AG04449 (cell line): Measurements from ENCODE around the gene EMID1.

Source experiments
- CTCF ChIA-PET: fragments of 350-600 bp; formaldehyde crosslinking; extraction: SDS; loops from one replicate; lab custom pipeline; 2021; ENCODE audit warnings: antibody characterized with exemption; lab: Yijun Ruan, JAX
- POLR2A ChIA-PET: fragments of 400-600, 350-600 bp; formaldehyde crosslinking; extraction: SDS; loops from one replicate; lab custom pipeline; 2020; ENCODE audit warnings: antibody characterized with exemption, inconsistent platforms; lab: Yijun Ruan, JAX
- DNase-seq: peaks from one replicate; pipeline ENCODE4 v3.0.0-alpha.2; 2010; ENCODE audit warnings: low read depth, low spot score
- H3K4me3 ChIP-seq: 2 replicates; pipeline ENCODE4 v1.5.1; 2011; ENCODE audit warnings: low read depth, mild to moderate bottlenecking, control low read depth, low read length
- CTCF ChIP-seq: IDR thresholded peaks from one replicate; pipeline ENCODE4 v1.5.1; 2011; ENCODE audit warnings: mild to moderate bottlenecking, moderate library complexity, low read length, control low read depth, inconsistent platforms; ENCODE audit not compliant: insufficient read depth; ENCODE audit errors: missing control alignments

EMID1 gene

DNA sequence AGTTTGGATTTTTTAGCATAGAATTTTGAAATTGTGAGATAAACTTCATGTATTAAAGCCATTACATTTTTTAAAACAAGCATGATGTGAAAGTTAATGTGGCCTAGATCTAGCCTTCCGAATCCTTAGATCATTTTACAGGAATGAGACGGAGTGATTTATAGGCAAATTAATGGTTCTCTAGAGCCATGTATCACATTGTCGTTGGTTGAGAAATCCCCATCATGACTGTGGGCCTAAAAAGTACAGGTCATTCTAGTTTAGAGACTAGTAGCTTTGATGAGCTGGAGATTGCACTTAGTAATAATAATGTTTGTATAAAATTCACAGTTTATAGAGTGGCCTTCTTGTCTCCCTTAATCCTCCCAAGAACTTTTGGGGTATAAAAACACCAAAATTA lies 69.5 kb downstream of the EMID1 start:
- ChIA-PET POLR2A (no interaction called here), CTCF (interaction anchor here (0.6 to 5.4 kb wide), 2 partner anchors 11 to 94 kb away, joined by 3 to 26 read pairs; no protein-coding TSS in a partner anchor)
- DNase-seq, result no peak
- H3K4me3 ChIP-seq, result no peak overlapping the region
- no peak for TF ChIP-seq CTCF

GRCh38 chr22:29275819-29276565 lies 70.3 kb downstream of the EMID1 start:
- CTCF ChIA-PET, result no interaction called here

GRCh38 chr22:29277927-29278326 lies 72.2 kb downstream of the EMID1 start:
- no peak for DNase-seq
- ChIA-PET POLR2A (no interaction called here), CTCF (interaction anchor here (1.0 kb wide), 1 partner anchor 29 kb away, joined by 6 read pairs; the partner anchor contains the start of gene GAS2L1)
- H3K4me3 ChIP-seq, result no peak overlapping the region
- no peak for TF ChIP-seq CTCF

More at GRCh38 chr22:29275819-29276565, 70.3 kb downstream of the EMID1 start:
- DNase-seq, result no peak
- H3K4me3 ChIP-seq, result no peak overlapping the region
- TF ChIP-seq CTCF, result no peak
- POLR2A ChIA-PET, result interaction anchor here (0.7 kb wide), 1 partner anchor 10 kb away, joined by 3 read pairs; no protein-coding TSS in a partner anchor

GRCh38 chr22:29284196-29284595 lies 78.5 kb downstream of the EMID1 start:
- no peak for TF ChIP-seq CTCF
- CTCF ChIA-PET, result interaction anchor here (1.2 to 5.3 kb wide), 3 partner anchors 11 to 22 kb away, joined by 4 to 26 read pairs (median 7); partner anchors contain the start of gene GAS2L1
- no peak for DNase-seq
- POLR2A ChIA-PET, result no interaction called here
- no peak overlapping the region for H3K4me3 ChIP-seq

DNA sequence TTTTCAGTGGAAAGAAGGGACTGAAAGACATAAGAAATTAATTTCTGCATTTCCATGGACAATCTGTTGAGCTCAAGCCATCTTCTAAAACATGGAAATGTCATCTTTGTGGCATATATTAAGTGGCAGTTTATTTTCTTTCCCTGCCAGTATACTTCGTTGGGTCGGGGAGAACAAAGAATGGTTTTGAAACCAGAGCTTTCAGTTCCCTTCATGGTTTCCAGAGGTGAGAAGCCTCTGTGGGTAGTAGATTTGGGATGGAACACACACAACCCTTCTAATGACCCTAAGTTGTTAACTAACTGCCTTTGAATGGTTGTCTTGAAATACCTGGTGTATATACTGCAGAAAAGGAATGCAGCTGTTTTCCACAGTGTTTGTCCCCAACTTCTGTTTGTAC lies 83.1 kb downstream of the EMID1 start:
- DNase-seq, result no peak
- POLR2A ChIA-PET, result no interaction called here
- CTCF ChIA-PET, result interaction anchor here (1.3 to 5.3 kb wide), 3 partner anchors 9 to 16 kb away, joined by 3 to 26 read pairs (median 3); no protein-coding TSS in a partner anchor
- TF ChIP-seq CTCF, result no peak
- H3K4me3 ChIP-seq, result no peak overlapping the region

- no peak for TF ChIP-seq CTCF
- CTCF ChIA-PET, result interaction anchor here (1.3 kb wide), 1 partner anchor 13 kb away, joined by 3 read pairs; no protein-coding TSS in a partner anchor
- POLR2A ChIA-PET, result no interaction called here
- H3K4me3 ChIP-seq, result no peak overlapping the region
- DNase-seq, result no peak
These were observed 84.4 kb downstream of the EMID1 start for GRCh38 chr22:29290061-29290460.
